ENCODE measurements around the gene DNAJC15. TPM values are rescaled to one million over a fixed set of nuclear protein-coding genes. Genes with fewer than 3 reads are reported as not detected.

The DNAJC15 gene
- total RNA-seq, 1 donor from 2014 or later, result 22.9 TPM

DNA sequence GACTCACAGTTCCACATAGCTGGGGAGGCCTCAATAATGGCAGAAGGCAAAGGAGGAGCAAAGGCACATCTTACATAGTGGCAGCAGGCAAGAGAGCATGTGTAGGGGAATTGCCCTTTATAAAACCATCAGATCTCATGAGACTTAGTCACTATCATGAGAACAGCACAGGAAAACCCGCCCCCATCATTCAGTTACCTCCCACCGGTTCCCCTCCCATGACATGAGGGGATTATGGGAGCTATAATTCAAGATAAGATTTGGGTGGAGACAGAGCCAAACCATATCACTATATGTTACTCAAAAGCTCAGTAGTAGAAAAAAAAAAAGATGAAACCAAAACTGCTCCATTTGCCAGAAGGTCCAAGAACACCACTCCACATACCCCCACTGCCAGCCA is 58.5 kb downstream of the DNAJC15 start:
- DNase-seq (ENCODE audit: low spot score), result peak; percentile 49

DNA sequence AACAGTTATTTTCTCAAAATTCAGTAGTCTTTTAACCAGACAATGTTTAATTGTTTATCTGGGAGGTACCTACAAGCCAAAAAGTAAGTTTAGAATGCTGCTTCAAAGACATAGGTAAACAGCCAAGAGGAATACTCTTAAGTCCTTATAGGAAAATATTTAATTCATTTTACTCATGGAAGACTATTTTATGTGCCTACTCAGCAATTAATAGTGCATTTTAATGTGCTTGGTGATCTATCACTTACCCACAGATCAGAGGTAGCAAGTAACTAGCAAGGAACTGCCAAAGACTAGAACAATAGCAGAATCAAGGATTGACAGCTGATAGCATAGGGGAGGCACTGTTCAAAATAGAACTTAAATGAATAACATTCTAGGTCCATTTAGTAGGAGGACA is 60.4 kb downstream of the DNAJC15 start:
- no peak for DNase-seq (ENCODE audit: low spot score)

DNA sequence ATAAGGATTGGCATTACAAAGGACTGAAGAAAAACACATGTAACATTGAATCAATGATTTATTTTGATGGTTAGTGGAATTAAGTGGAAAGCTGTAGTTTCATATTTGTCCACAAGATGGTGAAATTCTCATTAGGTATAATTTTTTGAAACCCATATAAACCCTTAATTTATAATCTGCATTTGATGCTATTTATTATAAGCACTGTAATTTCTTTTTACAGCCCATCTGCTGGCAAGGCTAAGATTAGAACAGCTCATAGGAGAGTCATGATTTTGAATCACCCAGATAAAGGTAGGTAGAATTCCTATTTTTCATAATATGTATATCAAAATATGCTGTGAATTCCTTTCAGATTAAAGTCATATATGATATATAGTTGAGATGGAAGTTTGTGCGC is 62.2 kb downstream of the DNAJC15 start:
- DNase-seq (ENCODE audit: low spot score), result peak; percentile 32

DNA sequence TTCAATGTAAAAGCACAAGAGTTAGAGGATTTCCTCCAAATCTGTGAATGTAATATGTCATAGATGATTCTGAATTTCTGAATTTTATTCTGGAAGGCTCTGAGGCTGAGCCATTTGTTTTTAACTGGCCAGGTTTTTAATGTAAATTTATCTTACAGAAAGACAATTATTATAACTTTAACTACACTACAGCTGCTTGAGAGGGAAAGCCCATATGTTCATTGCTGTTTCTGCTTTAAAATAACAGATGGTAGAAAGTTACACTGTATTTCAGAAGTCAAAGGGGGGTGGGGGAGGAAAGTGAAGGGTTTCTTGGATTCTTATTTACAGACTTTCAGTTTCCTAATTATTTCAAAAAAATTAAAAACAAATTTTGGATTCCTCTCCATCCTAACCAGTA is 62.8 kb downstream of the DNAJC15 start:
- DNase-seq (ENCODE audit: low spot score), result no peak

DNA sequence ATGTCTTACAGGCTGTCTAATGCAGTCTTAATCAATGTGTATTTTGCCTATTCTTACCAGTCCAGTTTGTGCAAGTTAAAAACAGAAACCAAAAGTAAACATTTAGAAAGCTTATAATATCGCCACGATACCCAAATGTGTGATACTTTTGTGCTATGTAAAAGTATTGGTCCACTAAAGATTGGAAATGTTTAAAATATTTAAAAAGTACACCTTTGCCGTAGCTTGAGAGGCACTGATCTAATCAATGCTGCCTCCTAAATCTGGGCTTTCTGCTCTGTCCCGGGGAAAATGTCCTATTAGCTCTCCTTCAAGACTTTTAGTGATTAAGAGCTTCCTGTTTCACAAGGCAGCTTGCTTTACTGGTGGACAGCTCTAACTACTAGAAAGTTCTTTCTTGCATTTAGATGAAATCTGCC is 64.7 kb downstream of the DNAJC15 start:
- no peak for DNase-seq (ENCODE audit: low spot score)

DNA sequence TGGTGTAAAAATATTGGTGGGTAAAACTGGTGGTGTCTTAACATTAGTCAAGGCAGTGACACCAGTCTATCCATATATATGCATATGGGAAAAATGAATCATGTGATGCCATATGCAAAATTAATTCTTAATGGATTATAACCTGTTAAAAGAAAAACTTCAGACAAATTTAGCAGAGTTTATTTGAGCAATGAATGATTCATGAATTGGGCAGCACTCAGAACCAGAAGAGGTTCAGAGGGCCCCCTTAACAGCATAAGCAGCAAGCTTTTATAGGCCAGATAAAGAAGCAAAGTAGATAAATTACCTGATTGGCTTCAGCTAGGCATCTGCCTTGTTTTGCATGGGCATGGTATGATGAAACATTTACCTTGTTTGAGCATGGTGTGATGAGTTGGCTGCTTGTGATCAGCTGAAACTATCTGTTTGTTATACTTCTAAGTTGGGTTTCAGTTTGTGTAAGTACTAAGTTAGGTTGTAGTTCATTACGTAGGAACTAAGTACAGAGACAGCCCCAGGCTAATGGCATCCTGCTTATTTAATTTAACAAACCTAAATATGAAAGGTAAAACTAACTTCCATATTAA is 66.6 kb downstream of the DNAJC15 start:
- DNase-seq (ENCODE audit: low spot score), result no peak

DNA sequence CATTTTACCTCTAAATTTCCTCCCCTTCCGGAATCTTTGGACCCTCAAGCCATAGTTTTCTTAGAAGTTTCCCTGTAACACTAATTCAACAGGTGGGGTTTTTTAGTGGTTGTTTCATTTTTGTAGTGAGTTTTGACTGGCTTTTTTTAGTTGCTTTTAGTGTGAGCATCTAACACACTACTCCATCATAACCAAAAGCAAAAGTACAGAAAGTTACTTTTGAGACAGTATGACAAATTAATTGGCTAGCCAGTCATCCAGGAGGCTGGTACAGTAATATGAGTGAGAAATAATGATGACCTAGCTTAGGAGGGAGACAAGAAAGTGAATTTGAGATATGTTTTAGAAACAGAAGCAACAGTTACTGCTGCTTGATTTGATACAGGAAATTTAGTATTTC is 71.5 kb downstream of the DNAJC15 start:
- no peak for DNase-seq (ENCODE audit: low spot score)

DNA sequence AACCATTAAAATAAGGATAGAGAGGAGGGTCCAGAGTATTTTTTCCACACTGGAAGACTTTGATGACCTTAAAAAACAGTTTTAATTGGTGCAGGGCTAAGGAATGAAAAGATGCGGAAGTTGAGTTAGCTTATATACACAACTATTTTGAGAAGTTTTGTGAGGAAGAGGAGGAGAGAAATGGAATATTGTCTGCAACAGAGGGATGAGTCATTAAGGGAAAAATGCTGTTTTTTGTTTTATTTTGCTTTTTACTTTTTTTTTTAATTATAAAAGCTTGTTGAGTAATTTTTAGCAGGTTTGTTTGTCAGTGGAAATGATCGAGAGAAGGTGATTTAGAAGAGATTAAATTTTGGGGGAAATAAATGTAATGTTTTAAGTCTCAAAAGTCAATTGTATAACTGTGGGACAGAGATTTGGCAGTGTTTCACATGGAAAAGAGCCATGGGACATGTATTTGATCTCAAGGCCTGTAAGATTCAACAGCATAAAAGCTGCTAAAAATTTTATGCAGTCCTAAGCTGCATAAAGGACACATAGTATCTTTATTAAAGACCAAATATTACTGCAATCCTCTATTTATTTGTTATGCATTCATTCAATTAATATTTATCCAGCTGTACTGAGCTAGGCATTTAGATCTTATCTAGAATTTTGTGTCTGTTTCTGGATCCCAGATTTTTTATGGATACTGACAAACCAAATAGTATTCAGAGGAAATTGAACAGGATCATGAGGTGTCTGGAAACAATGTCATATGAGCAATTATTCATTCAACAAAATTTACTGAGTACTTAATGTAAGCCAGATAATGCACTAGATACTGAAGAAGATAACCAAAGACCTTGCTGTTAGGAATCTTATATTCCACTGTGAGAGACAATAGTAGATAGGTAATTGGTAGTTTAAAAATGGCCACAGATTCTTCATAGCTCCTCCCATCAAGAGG is 72.7 kb downstream of the DNAJC15 start:
- DNase-seq (ENCODE audit: low spot score), result peak; percentile 66

DNA sequence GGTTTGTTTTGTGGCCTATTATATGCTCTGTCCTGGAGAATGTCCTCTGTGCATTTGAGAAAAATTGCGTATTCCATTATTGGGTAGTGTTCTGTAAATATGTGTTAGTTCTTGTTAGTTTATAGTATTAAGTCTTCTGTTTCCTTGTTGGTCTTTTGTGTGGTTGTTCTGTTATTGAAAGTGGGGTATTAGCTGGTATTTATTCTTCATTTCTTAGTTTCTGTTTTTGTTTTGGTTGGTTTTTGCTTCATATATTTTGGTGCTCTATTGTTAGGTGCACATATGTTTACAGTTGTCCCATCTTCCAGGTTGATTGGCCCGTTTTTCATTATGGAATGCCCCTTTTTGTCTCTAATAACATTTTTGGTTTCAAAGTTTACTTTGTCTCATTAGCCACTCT is 77.3 kb downstream of the DNAJC15 start:
- no peak for DNase-seq (ENCODE audit: low spot score)

DNA sequence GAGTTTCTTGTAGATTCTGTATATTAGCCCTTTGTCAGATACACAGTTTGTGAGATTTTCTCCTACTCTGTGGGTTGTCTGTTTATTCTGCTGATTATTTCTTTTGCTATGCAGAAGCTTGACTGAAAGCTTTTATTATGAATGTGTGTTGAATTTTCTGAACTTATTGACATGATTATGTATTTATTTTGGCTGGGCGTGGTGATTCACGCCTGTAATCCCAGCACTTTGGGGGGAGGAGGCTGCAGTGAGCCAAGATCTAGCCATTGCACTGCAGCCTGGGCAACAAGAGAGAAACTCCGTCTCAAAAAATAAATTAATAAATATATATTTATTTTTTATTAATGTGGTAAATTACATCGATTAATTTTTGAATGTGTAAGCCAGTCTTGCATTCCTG is 78.9 kb downstream of the DNAJC15 start:
- DNase-seq (ENCODE audit: low spot score), result no peak

DNA sequence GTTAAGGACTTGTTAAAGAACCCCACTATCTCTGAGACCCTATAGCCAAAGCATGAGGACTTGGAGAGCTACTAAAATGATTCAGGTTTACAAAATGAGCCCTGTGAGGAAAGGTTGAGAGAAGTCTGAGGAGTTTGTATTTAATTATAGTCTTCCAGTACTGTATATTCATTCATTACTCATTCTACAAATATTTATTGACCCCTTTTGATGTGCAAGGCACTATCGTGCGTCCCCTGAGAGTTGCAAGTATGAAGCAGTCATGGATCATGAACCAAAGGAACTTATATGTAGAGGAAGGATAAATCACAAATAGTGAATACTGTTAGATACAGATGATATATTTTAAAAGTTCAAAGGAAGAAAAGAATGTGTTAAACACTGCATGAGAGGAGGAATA is 84.4 kb downstream of the DNAJC15 start:
- DNase-seq (ENCODE audit: low spot score), result no peak

DNA sequence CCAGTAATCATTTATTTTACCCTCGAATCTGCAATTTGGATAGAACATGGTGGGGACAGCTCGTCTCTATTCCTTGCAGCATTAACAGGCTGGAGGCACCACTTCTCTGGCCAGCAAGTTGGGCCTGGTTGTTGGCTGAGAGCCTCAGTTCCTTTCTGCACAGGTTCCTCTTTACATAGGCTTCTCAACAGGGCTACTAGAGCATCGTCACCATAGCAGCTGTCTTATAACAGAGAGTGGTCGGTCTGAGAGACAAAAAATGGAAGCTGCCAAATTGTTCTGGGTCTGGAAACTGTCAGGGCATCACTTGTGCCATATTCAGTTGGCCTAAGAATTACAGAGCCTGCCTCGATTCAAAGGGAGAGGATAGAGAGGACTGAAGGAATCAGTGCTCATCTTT is 86.7 kb downstream of the DNAJC15 start:
- no peak for DNase-seq (ENCODE audit: low spot score)

DNA sequence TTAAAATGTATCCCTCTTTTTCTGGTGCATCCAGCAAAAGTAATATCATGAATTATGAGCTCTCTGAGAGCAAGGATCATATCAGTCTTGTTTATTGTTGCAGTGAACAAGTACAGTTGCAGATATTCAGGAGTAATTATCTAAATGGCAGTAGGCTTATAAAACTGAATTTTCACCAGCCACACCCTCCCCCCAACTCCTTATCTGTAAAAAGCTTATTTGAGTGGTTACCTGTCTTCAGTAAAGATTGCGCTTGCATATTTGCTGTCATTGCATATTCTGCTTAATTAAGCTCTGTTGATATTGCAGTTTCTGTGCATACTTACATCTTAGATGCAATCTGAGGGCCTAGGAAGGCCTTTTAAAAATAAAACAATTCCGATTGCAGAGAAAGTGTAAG is 87.3 kb downstream of the DNAJC15 start:
- no peak for DNase-seq (ENCODE audit: low spot score)

DNA sequence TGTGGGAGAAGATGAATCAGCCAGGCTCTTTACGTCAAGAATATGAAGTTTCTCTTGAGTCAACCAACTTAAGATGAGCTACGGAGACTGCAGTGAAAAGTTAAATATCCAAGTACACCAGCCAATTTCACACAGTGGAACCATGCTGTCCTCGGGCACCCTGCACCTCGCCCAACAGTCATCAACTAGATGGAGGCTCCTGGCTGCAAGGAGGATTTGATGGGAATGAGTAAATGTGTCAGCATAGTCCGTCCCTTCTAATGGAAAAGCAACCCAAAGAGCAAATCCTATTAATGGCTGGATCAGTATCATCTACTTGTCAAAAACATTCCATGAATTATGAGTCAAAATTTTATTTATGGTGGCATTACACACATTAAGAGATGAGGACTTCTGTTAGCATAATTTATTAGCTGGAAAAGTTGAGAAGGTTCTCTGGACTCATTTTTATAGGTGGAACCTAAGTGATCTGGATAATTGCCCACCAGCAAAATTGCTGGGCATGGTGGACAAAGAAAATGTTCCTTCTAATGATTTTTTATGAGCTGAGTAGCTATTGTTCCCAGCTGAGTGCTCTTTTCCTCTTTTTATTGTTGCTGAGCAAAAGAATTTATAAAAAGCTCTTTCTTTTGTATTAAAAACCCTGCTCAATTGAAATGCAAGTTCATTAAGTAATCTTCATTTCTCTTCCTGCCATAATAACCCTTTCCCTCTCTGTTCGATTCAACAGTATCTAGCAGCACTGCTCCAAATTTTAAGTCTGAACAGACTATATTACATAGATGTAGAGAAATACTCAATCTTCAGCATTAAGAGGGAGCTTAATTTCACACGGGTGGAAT is 88.4 kb downstream of the DNAJC15 start:
- DNase-seq (ENCODE audit: low spot score), result no peak

DNA sequence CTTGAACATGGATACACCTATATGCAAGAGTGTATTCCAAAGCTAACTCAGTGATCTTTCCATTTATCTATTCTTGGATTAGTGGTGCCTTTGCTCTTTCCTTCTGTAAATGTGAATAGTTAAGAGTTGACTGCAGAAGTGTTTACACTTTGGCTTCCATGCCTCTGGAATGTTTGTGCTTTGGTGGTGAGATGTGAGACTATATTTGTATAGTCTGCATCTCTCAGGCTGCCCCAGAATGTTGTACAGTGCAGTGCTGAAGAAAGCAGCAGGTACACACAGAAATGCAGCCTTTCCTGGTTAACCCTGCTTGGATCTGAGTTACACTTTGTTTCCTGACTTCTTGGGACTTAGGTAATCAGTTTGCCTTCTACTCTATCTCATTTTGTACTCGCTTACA is 90.2 kb downstream of the DNAJC15 start:
- DNase-seq (ENCODE audit: low spot score), result no peak

DNA sequence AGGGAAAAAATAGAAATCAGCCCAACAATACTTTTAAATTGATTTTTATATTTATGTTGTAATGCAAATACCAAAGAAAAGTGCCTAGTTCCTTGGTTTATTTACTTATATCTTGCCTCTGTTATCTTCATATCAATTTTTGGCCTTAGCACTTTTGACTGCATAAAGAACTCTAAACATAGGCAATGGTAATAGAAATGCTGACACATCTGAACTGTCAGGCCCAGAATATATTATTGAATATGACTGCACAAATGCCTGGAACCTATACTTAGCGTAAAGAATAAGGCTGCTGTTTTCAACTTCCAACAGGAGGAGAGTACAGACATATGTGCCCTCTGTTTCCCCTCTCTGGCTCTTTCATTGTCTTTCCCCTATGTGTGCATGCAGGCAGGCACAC is 91.1 kb downstream of the DNAJC15 start:
- no peak for DNase-seq (ENCODE audit: low spot score)

DNA sequence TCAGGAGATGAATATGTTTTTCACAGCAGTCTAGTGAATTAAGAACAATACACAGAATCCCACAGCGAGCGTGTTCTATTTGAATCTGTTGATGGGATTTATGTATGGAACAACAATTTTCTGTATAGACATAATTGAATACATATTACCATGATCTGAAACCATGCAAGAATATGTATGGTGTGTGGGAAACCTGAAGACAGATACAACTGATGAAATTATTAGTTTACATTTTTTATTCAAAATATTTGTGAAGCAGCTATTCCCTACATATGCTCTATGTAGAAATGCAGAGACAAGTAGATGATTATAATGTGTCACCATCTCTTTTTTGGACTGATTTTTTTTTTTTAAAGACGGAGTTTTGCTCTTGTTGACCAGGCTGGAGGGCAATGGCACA is 91.8 kb downstream of the DNAJC15 start:
- no peak for DNase-seq (ENCODE audit: low spot score)

DNA sequence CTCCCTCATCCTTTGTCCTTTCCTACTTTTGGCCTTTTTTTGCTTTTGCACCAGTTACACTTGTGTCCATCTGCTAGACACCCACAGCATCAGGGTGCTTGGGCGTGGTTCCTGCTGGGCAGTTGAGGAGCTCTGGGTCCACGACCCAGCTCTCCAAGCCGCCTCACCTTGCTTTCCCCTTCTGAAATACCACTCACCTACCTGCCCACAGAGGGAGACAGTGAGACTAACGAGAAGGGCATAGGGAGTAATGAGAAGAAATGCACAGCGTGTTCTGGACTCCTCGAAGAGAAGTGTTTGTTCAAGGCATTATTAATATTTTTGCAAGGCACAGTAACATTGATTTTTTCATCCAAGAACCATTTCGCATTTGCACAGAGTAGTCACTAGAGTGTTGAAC is 92.9 kb downstream of the DNAJC15 start:
- DNase-seq (ENCODE audit: low spot score), result no peak

DNA sequence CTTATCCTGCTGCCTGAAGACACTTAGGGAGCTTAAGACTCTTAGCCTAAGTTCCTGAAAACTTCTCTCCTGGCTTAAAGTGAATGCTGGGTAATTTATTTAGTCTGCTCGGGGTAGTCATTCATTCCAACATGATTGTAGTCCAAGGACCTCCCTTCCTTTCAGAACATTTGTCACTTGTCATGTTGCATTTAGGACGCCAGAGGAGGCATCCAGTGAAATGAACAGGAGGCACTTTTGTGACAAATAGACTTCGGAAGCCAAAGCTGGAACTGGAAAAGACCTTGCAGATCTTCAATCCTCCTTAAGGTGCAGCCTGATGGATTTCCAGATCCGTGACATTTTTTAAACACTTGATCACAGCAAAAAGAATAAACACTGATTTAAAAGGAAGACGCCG is 95.1 kb downstream of the DNAJC15 start:
- no peak for DNase-seq (ENCODE audit: low spot score)

DNA sequence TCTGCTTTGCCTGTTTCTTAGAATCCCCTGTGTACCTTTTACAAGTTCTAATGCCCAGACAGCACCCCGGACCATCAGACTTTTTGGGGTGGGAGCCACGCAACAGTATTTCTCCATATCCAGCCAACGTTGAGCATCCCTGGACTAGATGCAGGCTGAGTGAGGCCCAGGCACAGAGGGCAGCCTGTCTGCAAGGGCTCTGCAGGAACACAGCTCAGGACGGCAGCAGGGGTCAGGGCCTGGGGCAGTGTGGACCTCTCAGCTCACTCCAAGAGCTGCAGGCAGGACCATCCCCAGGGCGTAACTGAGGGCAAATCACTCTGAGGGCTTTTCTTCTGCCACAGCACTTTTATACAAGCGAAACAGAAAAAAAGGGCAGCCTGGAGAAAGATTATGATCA is 95.8 kb downstream of the DNAJC15 start:
- no peak for DNase-seq (ENCODE audit: low spot score)

DNA sequence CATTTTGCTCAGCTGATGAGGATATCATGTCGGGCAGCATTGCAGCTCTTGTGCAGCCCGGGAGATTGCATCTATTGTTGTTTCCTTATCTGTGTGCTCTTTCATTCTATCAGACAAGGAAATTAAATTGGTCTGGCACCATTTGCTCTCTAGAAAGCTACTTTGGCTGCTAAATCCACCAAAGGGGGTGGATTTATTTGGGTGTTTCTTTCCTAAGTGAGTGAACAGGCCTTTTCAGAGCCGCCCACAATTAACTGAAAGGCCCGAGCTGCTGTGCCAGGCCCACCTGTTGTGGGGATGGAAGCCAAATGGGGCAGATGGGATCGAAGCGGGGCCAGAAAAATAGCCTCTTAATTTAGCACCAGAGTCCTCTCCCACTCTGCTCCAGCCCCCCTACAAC is 99.4 kb downstream of the DNAJC15 start:
- no peak for DNase-seq (ENCODE audit: low spot score)

DNA sequence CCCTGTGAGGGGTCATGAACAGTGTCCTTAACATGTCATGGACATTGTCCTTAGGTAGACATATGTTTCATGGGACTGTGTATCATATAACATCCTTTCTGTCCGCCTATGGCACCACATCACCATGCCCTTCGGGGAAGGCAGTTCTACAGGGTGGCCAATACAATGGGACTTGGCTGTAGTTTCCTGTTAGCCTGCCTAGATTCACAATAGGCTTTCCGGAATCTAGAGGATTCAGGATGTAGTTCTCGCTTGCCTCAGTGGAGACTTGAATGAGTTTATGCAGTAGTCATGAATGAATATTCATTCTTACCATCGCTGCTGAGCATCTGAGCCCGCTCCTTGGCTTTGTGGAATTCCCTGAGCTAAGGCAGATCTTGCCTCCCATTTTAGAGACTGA is 100.5 kb downstream of the DNAJC15 start:
- DNase-seq (ENCODE audit: low spot score), result no peak
